ENCODE measurements around the gene NOS1AP. TPM values are rescaled to one million over a fixed set of nuclear protein-coding genes. Genes with fewer than 3 reads are reported as not detected.

The NOS1AP gene
- polyA plus RNA-seq, 3 donors: 0.12 TPM; not detected in 2

- TF ChIP-seq, protein P1, sequence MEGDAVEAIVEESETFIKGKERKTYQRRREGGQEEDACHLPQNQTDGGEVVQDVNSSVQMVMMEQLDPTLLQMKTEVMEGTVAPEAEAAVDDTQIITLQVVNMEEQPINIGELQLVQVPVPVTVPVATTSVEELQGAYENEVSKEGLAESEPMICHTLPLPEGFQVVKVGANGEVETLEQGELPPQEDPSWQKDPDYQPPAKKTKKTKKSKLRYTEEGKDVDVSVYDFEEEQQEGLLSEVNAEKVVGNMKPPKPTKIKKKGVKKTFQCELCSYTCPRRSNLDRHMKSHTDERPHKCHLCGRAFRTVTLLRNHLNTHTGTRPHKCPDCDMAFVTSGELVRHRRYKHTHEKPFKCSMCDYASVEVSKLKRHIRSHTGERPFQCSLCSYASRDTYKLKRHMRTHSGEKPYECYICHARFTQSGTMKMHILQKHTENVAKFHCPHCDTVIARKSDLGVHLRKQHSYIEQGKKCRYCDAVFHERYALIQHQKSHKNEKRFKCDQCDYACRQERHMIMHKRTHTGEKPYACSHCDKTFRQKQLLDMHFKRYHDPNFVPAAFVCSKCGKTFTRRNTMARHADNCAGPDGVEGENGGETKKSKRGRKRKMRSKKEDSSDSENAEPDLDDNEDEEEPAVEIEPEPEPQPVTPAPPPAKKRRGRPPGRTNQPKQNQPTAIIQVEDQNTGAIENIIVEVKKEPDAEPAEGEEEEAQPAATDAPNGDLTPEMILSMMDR (IDR thresholded peaks at IDR 0.05): no peak
Measured at GRCh38 chr1:162292422-162292849, 222.9 kb downstream of the NOS1AP start.

GRCh38 chr1:162293073-162293692 lies 223.7 kb downstream of the NOS1AP start:
- no peaks in the 10 kb centered on the region for H3K4me1 ChIP-seq (ENCODE audit: control insufficient read depth in 1 of 2, insufficient read depth in 2 of 2, low read length in 2 of 2)
- TF ChIP-seq, protein P1 (IDR thresholded peaks at IDR 0.05): no peak
- Mint-ChIP-seq H3K4me3 (no peak overlapping the region), H3K27me3 (ENCODE audit: low read depth in 3 of 3) (peaks cover 0 to 9% (median 6%) of the 10 kb centered on the region in 3 donors), H3K9me3 (peaks cover 0 to 6% (median 0%) of the 10 kb centered on the region in 7 donors), H3K36me3 (no peaks in the 10 kb centered on the region), H3K4me1 (peaks cover 3% of the 10 kb centered on the region), H3K27ac (no peak overlapping the region)
- DNase-seq: no peak
- no peaks in the 10 kb centered on the region for H3K36me3 ChIP-seq (replicated peaks in 1 of 2; ENCODE audit: control insufficient read depth in 1 of 2, insufficient read depth in 2 of 2, low read length in 2 of 2)
- no peak overlapping the region for H3K27ac ChIP-seq (ENCODE audit: low read depth in 1 of 2, low read length in 2 of 2)
- peaks cover 0 to 2% of the 10 kb centered on the region in 2 donors for H3K27me3 ChIP-seq (ENCODE audit: control insufficient read depth in 2 of 2, insufficient read depth in 2 of 2, low read length in 2 of 2)
- intact Hi-C loops (cut with micrococcal nuclease): no loop called here
- H3K9me3 ChIP-seq (replicated peaks in 1 of 2; ENCODE audit: control insufficient read depth in 1 of 2, insufficient read depth in 1 of 2, low read length in 2 of 2): no peaks in the 10 kb centered on the region
- no peak overlapping the region for H3K9ac ChIP-seq (ENCODE audit: insufficient read depth, low read length, poor library complexity, severe bottlenecking)
- no CpG with 5 or more reads among the region's 5 CpGs for WGBS (ENCODE audit: insufficient coverage)
- no peak overlapping the region for H2AFZ ChIP-seq (ENCODE audit: insufficient read depth, low read depth, low read length, poor library complexity, severe bottlenecking)
- no peak overlapping the region for H3K4me3 ChIP-seq (replicated peaks in 1 of 3; ENCODE audit: low read depth in 2 of 3, low read length in 3 of 3)
- no peak overlapping the region for H3K4me2 ChIP-seq (replicated peaks; ENCODE audit: extremely low read depth, low read length, poor library complexity, severe bottlenecking)
- no peaks in the 10 kb centered on the region for H4K20me1 ChIP-seq (ENCODE audit: insufficient read depth, low read length)
- no peaks in the 10 kb centered on the region for H3K79me2 ChIP-seq (ENCODE audit: insufficient read depth, low read length)

More at GRCh38 chr1:162292422-162292849, 222.9 kb downstream of the NOS1AP start:
- no peaks in the 10 kb centered on the region for H3K36me3 Mint-ChIP-seq
- no peak overlapping the region for H3K27ac ChIP-seq (ENCODE audit: low read depth in 1 of 2, low read length in 2 of 2)
- H3K27me3 Mint-ChIP-seq (ENCODE audit: low read depth in 3 of 3): peaks cover 0 to 8% (median 6%) of the 10 kb centered on the region in 3 donors
- H3K27ac Mint-ChIP-seq: no peak overlapping the region
- H3K9me3 Mint-ChIP-seq: peaks cover 0 to 6% (median 0%) of the 10 kb centered on the region in 7 donors
- no peak overlapping the region for H2AFZ ChIP-seq (ENCODE audit: insufficient read depth, low read depth, low read length, poor library complexity, severe bottlenecking)
- H3K9me3 ChIP-seq (replicated peaks in 1 of 2; ENCODE audit: control insufficient read depth in 1 of 2, insufficient read depth in 1 of 2, low read length in 2 of 2): no peaks in the 10 kb centered on the region
- H3K4me1 ChIP-seq (ENCODE audit: control insufficient read depth in 1 of 2, insufficient read depth in 2 of 2, low read length in 2 of 2): no peaks in the 10 kb centered on the region
- H3K27me3 ChIP-seq (ENCODE audit: control insufficient read depth in 2 of 2, insufficient read depth in 2 of 2, low read length in 2 of 2): no peaks in the 10 kb centered on the region
- no peaks in the 10 kb centered on the region for H3K36me3 ChIP-seq (replicated peaks in 1 of 2; ENCODE audit: control insufficient read depth in 1 of 2, insufficient read depth in 2 of 2, low read length in 2 of 2)
- DNase-seq: no peak
- H3K4me1 Mint-ChIP-seq: peaks cover 3% of the 10 kb centered on the region
- H4K20me1 ChIP-seq (ENCODE audit: insufficient read depth, low read length): no peaks in the 10 kb centered on the region
- H3K4me3 Mint-ChIP-seq: no peak overlapping the region
- no peak overlapping the region for H3K9ac ChIP-seq (ENCODE audit: insufficient read depth, low read length, poor library complexity, severe bottlenecking)
- intact Hi-C loops (cut with micrococcal nuclease): no loop called here
- no peak overlapping the region for H3K4me2 ChIP-seq (replicated peaks; ENCODE audit: extremely low read depth, low read length, poor library complexity, severe bottlenecking)
- H3K4me3 ChIP-seq (replicated peaks in 1 of 3; ENCODE audit: low read depth in 2 of 3, low read length in 3 of 3): no peak overlapping the region
- WGBS (ENCODE audit: insufficient coverage): 67% methylated on average over 1 of the region's 2 CpGs
- H3K79me2 ChIP-seq (ENCODE audit: insufficient read depth, low read length): no peaks in the 10 kb centered on the region
